Activated gamma-delta T cell treated with anti-CD3 and anti-CD28 coated beads, Interleukin-2, amount 50 U/mL, for 16 hours (primary cell): Measurements from ENCODE around the gene PPP4C.
"Not testable (repeated sequence)": the region's sequence is repeated elsewhere in the genome, so short reads cannot be mapped to it uniquely, and the experiment has no call there.

Experiments used
- DNase-seq: peaks from one replicate; pipeline ENCODE4 v3.0.0-alpha.2; 2020; ENCODE audit warnings: low read depth

PPP4C gene

GRCh38 chr16:30075503-30076275, at the start of gene PPP4C:
TSS of gene PPP4C (plus strand) at chr16:30075994. CDS start at chr16:30076378, 384 bp downstream.
- DNase-seq, result peak; percentile 82

- DNase-seq, result no peak
Observed at GRCh38 chr16:30026449-30026848, 49.3 kb upstream of the PPP4C start.

DNA sequence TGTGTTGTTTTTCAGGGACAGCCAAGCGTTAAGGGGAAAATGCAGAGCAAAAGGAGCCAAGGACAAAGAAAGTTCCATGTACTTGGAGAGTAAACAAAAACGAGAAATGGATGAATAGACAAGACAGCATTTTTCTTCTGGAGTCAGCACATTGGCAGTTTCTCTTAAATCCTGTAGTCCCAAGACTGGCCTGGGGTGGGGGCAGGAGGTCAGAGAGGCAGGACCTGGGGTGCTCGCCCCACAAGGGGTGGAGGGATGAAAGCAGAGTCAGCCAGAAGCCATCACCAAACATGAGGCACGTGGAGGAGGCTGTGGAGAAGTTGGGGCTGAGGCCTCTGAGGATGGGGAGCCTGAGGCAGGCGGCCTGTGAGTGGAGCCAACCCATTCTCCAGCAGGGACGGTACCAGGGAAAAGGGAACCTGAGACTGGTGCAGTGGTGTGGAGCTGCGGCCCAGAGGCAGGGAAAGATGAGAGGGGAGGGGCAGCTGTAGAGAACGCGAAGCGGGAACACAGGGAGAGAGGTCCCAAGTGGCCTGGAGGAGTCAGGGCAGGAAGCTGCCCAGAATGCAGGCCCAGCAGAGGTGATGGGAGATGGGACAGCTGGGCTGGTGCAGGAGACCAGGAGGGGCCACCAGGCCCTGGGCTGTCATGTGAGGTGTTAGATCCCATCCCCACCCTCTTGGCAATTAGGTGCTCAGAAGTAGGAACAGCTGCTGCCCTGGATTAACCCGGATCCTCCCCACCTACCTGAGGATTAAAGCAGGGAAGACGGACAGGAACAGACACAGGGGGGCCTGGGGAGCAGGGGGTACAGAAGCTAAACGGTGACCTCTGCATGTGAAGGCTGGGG, 48.0 kb upstream of the PPP4C start:
- no peak for DNase-seq

DNA sequence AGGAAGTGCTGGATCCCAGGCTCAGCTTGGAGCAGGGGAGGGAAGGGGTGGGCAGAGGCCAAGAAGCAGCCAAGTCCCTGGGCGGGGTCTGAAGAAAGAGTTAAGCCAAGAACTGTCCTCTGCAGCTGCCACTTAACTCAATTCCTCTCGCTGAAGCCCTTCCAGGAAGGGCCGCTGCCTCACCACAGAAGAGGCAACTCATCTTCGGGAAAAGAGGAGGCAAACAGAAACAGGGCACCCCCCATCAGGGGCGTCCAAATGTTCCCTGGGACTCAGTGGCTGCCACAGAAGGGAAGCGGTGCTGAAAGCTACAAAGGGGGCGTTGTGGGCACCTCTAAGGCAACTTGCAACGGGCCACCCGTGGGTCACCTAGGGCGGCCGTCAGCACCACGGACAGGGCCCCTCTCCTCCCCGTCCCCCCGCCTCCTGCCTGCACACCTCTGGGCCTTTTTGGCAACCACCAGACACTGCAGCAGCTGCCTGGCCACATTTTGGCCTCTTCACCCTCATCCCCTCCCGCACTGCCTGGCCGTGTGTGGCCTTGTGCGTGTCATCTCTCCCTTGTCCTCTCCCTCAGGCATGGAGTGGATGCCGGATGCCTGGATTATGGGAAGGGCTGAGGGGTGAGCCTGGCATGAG, 47.2 kb upstream of the PPP4C start:
- no peak for DNase-seq

GRCh38 chr16:30030011-30030685, 45.6 kb upstream of the PPP4C start:
- no peak for DNase-seq

GRCh38 chr16:30030841-30031413, 44.9 kb upstream of the PPP4C start, which contains the start of gene TLCD3B:
TSS of gene TLCD3B (minus strand) at chr16:30031271. CDS start at chr16:30030527, 744 bp downstream.
- no peak for DNase-seq

DNA sequence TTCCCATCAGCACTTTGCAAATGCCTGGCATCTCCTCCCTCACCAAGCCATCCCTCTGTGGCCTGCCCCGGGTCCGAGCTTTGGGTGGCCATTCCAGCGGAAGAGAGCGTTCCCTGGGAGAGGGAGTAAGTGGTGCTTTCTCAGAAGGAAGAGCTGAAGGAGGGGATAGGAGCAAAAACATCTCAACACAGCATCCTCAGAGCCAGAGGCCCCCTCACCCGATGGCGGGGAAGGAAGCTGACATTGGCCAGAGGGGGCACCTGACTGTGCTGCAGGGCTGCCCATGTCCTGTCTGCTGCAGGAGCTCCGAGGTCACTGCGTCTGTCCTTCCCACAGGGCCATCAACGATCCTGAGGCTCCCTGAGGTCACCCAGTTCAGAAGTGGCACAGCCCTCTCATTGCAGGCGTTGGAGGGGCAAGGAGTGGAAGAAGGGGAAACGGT, 44.3 kb upstream of the PPP4C start:
- no peak for DNase-seq

- DNase-seq, result peak; percentile 33
Observed at GRCh38 chr16:30032083-30032819, 43.5 kb upstream of the PPP4C start.

- DNase-seq, result no peak
Observed at GRCh38 chr16:30033270-30033669, 42.5 kb upstream of the PPP4C start.

GRCh38 chr16:30040221-30040620, 35.6 kb upstream of the PPP4C start:
- no peak for DNase-seq

DNA sequence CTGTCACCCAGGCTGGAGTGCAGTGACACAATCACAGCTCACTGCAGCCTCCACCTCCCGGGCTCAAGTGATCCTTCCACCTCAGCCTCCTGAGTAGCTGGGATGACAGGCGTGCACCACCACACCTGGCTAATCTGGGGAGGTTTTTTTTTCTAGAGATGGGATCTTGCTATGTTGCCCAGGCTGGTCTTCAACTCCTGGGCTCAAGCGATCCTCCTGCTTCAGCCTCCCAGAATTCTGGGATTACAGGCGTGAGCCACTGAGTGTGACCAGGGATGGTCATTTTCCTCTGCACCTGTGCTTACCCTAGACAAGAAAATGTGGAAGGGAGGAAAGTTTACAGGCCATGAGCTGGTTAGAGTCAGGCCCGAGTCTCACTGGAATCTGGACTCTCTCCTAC, 35.1 kb upstream of the PPP4C start:
- not testable (repeated sequence) for DNase-seq

DNA sequence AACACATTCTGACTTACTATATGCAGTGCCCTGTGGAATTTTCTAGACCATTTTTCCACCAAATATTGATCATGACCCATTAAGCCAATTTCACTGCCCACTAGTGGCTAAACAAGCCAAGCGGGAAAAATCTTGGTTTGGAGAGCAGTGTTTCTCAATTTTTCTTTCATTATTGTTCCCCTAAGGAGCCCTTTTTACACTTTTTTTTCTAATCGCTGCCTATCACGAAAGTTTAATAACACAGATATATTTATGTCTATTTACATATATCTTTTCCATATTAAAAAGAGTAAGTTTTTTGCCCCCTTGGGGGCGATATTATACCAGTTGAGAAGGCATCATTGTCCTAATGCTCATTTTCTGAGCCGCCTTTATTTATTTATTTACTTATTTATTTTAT, 34.0 kb upstream of the PPP4C start:
- no peak for DNase-seq

DNA sequence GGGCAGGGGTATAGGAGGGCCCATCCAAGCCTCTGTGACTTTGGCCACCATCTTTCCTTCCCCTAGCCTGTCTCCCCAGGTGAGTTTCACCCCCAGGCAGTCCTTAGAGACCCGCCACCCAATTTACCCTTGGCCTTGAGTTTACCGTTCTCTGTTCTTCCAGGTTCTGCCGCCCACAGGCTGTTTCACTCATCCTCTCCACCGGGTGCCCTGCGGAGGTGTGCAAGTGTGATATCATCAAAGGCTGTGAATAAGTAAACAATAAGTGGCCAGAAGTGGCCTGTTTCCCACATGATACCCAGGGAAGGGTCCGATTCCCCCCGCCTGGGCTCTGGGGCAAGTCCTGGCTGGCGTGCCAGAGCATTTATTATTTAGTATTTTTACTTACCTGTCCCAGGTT, 29.6 kb upstream of the PPP4C start:
- DNase-seq, result no peak

- no peak for DNase-seq
Observed at GRCh38 chr16:30046588-30046987, 29.2 kb upstream of the PPP4C start.

DNA sequence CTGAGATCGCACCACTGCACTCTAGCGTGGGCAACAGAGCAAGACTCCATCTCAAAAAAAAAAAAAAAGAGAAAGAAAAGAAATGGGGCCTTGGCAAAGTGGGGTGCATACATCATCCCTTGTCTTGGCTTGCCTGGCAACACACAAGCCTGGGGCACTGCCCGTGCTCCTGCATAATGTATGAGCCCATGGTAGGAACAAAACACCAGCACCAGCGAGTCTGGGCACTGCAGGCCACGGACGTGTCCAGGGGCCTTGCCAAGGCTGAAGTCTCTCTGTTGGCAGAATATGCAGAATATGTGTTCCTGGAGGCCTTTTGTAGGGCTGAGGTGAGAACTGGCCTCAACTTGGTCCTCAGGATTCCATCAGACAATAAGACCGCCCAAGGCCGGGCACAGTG, 25.9 kb upstream of the PPP4C start:
- no peak for DNase-seq

GRCh38 chr16:30051518-30051917, 24.3 kb upstream of the PPP4C start:
- no peak for DNase-seq

- peak; percentile 82 for DNase-seq
Observed at GRCh38 chr16:30052671-30053372, 23.0 kb upstream of the PPP4C start.

DNA sequence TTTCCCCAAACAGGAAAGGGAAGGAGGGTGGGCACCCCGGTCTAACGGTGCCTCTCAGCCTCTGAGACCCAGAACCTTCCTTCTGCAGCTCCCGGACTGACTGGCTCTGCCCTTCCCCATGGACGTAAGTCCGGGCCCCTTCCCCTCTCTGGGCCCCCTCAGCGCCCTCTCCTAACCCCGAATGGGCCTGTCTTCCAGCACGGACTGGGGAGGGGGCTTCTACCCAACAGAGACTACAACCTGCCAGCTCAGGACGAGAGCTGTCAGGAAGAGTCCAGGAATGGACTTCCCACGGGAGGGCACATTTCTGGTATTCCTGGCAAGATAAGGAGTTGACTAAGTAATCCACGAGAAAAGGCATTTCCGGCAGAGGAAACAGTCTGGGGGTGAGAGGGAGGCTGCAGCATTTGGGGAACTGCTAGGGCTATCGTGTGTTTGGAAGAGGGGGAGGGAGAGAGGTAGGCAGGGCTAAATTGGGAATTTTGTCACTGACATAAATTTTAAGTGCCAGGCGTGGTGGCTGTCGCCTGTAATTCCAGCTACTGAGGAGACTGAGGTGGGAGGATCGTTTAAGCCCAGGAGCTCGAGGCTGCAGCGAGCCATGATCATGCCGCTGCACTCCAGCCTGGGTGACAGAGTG, 22.3 kb upstream of the PPP4C start:
- DNase-seq, result no peak

- no peak for DNase-seq
Observed at GRCh38 chr16:30054451-30054850, 21.3 kb upstream of the PPP4C start.
